Neural cell (in vitro differentiated cells): ENCODE results near the gene NOD2. TPM values are rescaled to one million over a fixed set of nuclear protein-coding genes. Genes with fewer than 3 reads are reported as not detected.

Experiments used
- H2AFZ ChIP-seq: fragments of 200-600, 300-800 bp; sonication (generic), shearing (Covaris generic); 2 replicates; pipeline ENCODE4 v1.6.0; 2014; ENCODE audit warnings: low read depth, mild to moderate bottlenecking, antibody characterized with exemption, low read length, moderate library complexity
- H3F3A ChIP-seq: fragments of 200-600 bp; shearing (Covaris generic); 2 replicates; pipeline ENCODE4 v1.6.1; 2016; ENCODE audit warnings: mild to moderate bottlenecking, moderate library complexity, mixed read lengths, antibody characterized with exemption, low read length; ENCODE audit not compliant: insufficient read depth, poor library complexity, severe bottlenecking
- H3K27ac ChIP-seq: fragments of 200-600, 300-800 bp; sonication (generic), shearing (Covaris generic); 2 replicates; pipeline ENCODE4 v1.5.1; 2014; ENCODE audit warnings: mild to moderate bottlenecking, low read length, moderate library complexity
- H3K27me3 ChIP-seq: fragments of 300-800, 200-600 bp; sonication (generic), shearing (Covaris generic); 2 replicates; pipeline ENCODE4 v1.6.0; 2014; ENCODE audit warnings: mild to moderate bottlenecking, low read depth, low read length, moderate library complexity; ENCODE audit not compliant: insufficient read depth
- H3K36me3 ChIP-seq: fragments of 300-800, 200-600 bp; sonication (generic), shearing (Covaris generic); 2 replicates; pipeline ENCODE4 v1.5.1; 2014; ENCODE audit warnings: mild to moderate bottlenecking, antibody characterized with exemption, low read length, moderate library complexity; ENCODE audit not compliant: insufficient read depth
- H3K4me2 ChIP-seq: fragments of 300-800, 200-600 bp; sonication (generic), shearing (Covaris generic); 2 replicates; pipeline ENCODE4 v1.6.0; 2014; ENCODE audit warnings: mild to moderate bottlenecking, low read length
- H3K4me3 ChIP-seq: fragments of 300-800, 200-600 bp; sonication (generic), shearing (Covaris generic); 2 replicates; pipeline ENCODE4 v1.5.1; 2014; ENCODE audit warnings: mild to moderate bottlenecking, low read length, moderate library complexity
- H3K79me2 ChIP-seq: fragments of 200-600 bp; shearing (Covaris generic); replicated peaks from 2 replicates; pipeline ENCODE4 v1.6.0; 2014; ENCODE audit warnings: mild to moderate bottlenecking, low read length, moderate library complexity; ENCODE audit not compliant: insufficient read depth
- H3K9ac ChIP-seq: fragments of 300-800, 200-600 bp; sonication (generic), shearing (Covaris generic); 2 replicates; pipeline ENCODE4 v1.6.1; 2016; ENCODE audit warnings: mild to moderate bottlenecking, low read length, mixed read lengths
- H3K9me2 ChIP-seq: fragments of 200-600 bp; shearing (Covaris generic); 2 replicates; pipeline ENCODE4 v1.6.1; 2016; ENCODE audit warnings: mild to moderate bottlenecking, low read length, mixed read lengths; ENCODE audit not compliant: insufficient read depth
- H3K9me3 ChIP-seq: fragments of 200-600, 300-800 bp; sonication (generic), shearing (Covaris generic); 2 replicates; pipeline ENCODE4 v1.6.1; 2016; ENCODE audit warnings: mild to moderate bottlenecking, mixed run types, low read length, moderate library complexity, mixed read lengths
- H4K20me1 ChIP-seq: fragments of 200-600 bp; shearing (Covaris generic); 2 replicates; pipeline ENCODE4 v1.6.1; 2016; ENCODE audit warnings: mild to moderate bottlenecking, mixed run types; ENCODE audit not compliant: insufficient read depth
- CTCF ChIP-seq: fragments of 450-650 bp; IDR thresholded peaks from 2 replicates; pipeline ENCODE4 v1.5.1; 2014; ENCODE audit warnings: antibody characterized with exemption, mild to moderate bottlenecking, moderate library complexity; ENCODE audit not compliant: poor library complexity, severe bottlenecking
- EP300 ChIP-seq: fragments of 450-650 bp; conservative IDR thresholded peaks from 2 replicates; pipeline ENCODE4 v1.6.1; 2014; ENCODE audit warnings: antibody characterized with exemption, mild to moderate bottlenecking, moderate library complexity; ENCODE audit not compliant: poor library complexity, severe bottlenecking
- EZH2 ChIP-seq: fragments of 200-600, 300-800 bp; shearing (Covaris generic), sonication (generic); IDR thresholded peaks from 2 replicates; pipeline ENCODE4 v1.6.1; 2014; ENCODE audit warnings: antibody characterized with exemption, low read length, borderline replicate concordance, mild to moderate bottlenecking; ENCODE audit not compliant: insufficient read depth, poor library complexity, severe bottlenecking
- MXI1 ChIP-seq: fragments of 450-650 bp; conservative IDR thresholded peaks from 2 replicates; pipeline ENCODE4 v1.6.1; 2014; ENCODE audit warnings: antibody characterized with exemption, mild to moderate bottlenecking; ENCODE audit not compliant: poor library complexity, severe bottlenecking
- POLR2AphosphoS5 ChIP-seq: IDR thresholded peaks from 2 replicates; pipeline ENCODE4 v1.6.1; 2012
- RAD21 ChIP-seq: fragments of 450-650 bp; conservative IDR thresholded peaks from 2 replicates; pipeline ENCODE4 v1.6.1; 2014; ENCODE audit warnings: antibody characterized with exemption, mild to moderate bottlenecking, moderate library complexity
- SMC3 ChIP-seq: fragments of 450-650 bp; conservative IDR thresholded peaks from 2 replicates; pipeline ENCODE4 v1.6.1; 2014; ENCODE audit warnings: antibody characterized with exemption, mild to moderate bottlenecking, moderate library complexity; ENCODE audit not compliant: poor library complexity
- TAF1 ChIP-seq: IDR thresholded peaks from 2 replicates; pipeline ENCODE4 v1.6.1; 2012; ENCODE audit warnings: low read depth
- polyA plus RNA-seq: library from polyadenylated mRNA; depleted of rRNA; stranded (reverse); fragments of >200 nt; gene quantifications from 2 replicates; pipeline ENCODE4 v1.2.3, GENCODE V29; 2014
- TF ChIP-seq, protein P1 (sequence below): IDR thresholded peaks from 2 replicates; pipeline ENCODE4 v1.6.1; 2012; ENCODE audit warnings: borderline replicate concordance

NOD2 gene
- polyA plus RNA-seq, 1 donor from 2014 or later, result not detected

DNA sequence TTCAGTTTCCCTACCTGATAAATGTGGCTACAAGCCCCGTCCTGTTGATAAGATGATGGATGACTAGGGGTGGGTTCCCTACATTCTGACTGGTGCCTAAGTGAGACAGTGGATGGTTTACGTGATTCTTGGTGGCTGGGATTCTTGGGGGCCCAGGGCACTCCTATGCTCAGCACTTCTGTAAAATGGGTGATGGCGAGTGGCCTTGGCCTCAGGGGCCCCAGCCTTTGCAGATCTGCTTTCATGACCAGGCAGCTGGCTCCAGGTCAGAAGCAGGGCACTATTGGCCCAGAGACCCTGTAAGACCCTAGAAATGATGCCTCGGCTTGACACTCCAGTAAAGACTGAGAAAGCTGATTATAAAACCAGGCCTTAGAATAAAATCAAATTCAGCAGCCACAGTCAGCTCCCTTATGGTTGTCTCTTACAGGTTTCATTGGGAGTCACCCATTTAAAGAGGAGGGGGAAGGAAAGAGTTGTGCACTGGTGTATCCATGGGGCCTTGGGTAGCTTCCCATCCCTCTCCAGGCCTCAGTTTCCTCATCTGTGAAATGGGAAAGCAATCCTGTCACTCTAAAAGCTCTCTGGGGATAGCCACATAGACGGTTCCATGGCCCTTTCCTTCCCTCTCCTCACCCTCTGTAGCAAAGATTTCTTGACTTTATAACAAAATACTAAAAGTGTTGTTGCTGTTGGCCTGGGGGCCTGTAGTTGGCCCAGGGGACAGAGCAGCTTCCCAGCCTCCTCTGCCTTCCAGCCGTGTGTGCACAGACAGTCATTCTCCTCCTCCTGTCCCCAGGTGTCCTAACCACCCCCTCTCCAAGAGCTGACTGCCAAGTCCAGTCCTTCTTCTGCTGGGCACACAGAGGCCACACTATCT lies 13.5 kb upstream of the NOD2 start:
- Histone ChIP-seq H3K9ac (no peak overlapping the region), H4K20me1 (no peaks in the 10 kb centered on the region), H3K27me3 (no peaks in the 10 kb centered on the region), H3K4me3 (no peak overlapping the region), H3K9me3 (no peaks in the 10 kb centered on the region), H3K79me2 (no peaks in the 10 kb centered on the region), H3K36me3 (no peaks in the 10 kb centered on the region), H3F3A (no peaks in the 10 kb centered on the region), H3K9me2 (no peaks in the 10 kb centered on the region), H2AFZ (no peak overlapping the region), H3K27ac (no peak overlapping the region), H3K4me2 (no peak overlapping the region)
- TF ChIP-seq, protein P1, sequence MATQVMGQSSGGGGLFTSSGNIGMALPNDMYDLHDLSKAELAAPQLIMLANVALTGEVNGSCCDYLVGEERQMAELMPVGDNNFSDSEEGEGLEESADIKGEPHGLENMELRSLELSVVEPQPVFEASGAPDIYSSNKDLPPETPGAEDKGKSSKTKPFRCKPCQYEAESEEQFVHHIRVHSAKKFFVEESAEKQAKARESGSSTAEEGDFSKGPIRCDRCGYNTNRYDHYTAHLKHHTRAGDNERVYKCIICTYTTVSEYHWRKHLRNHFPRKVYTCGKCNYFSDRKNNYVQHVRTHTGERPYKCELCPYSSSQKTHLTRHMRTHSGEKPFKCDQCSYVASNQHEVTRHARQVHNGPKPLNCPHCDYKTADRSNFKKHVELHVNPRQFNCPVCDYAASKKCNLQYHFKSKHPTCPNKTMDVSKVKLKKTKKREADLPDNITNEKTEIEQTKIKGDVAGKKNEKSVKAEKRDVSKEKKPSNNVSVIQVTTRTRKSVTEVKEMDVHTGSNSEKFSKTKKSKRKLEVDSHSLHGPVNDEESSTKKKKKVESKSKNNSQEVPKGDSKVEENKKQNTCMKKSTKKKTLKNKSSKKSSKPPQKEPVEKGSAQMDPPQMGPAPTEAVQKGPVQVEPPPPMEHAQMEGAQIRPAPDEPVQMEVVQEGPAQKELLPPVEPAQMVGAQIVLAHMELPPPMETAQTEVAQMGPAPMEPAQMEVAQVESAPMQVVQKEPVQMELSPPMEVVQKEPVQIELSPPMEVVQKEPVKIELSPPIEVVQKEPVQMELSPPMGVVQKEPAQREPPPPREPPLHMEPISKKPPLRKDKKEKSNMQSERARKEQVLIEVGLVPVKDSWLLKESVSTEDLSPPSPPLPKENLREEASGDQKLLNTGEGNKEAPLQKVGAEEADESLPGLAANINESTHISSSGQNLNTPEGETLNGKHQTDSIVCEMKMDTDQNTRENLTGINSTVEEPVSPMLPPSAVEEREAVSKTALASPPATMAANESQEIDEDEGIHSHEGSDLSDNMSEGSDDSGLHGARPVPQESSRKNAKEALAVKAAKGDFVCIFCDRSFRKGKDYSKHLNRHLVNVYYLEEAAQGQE, result no peak
- no peak for TF ChIP-seq TAF1
- TF ChIP-seq EZH2, result no peak
- no peak for TF ChIP-seq CTCF
- no peak for TF ChIP-seq EP300
- no peak for TF ChIP-seq MXI1
- TF ChIP-seq RAD21, result no peak
- no peak for TF ChIP-seq SMC3
- no peak for TF ChIP-seq POLR2AphosphoS5

GRCh38 chr16:50680556-50680893 lies 12.9 kb upstream of the NOD2 start:
- H3K4me3 ChIP-seq, result no peak overlapping the region
- H3K4me2 ChIP-seq, result no peak overlapping the region
- H3K9me3 ChIP-seq, result no peaks in the 10 kb centered on the region
- no peaks in the 10 kb centered on the region for H3K9me2 ChIP-seq
- H3K36me3 ChIP-seq, result no peaks in the 10 kb centered on the region
- H3K27me3 ChIP-seq, result no peaks in the 10 kb centered on the region
- no peak overlapping the region for H2AFZ ChIP-seq
- no peaks in the 10 kb centered on the region for H3F3A ChIP-seq
- no peak overlapping the region for H3K27ac ChIP-seq
- H3K9ac ChIP-seq, result no peak overlapping the region
- no peak for TF ChIP-seq TAF1
- TF ChIP-seq, protein P1, result no peak
- no peak for TF ChIP-seq EP300
- no peak for TF ChIP-seq SMC3
- no peak for TF ChIP-seq EZH2
- TF ChIP-seq POLR2AphosphoS5, result no peak
- TF ChIP-seq CTCF, result no peak
- TF ChIP-seq RAD21, result no peak
- no peaks in the 10 kb centered on the region for H4K20me1 ChIP-seq
- no peaks in the 10 kb centered on the region for H3K79me2 ChIP-seq
